Activated naive CD4-positive, alpha-beta T cell treated with anti-CD3 and anti-CD28 coated beads, Interleukin-2, amount 50 U/mL, for 72 hours (primary cell): ENCODE data around the gene XRCC2. TPM values are rescaled to one million over a fixed set of nuclear protein-coding genes. Genes with fewer than 3 reads are reported as not detected.
"Not testable (repeated sequence)": the region's sequence is repeated elsewhere in the genome, so short reads cannot be mapped to it uniquely, and the experiment has no call there.

Source experiments
- ATAC-seq, 2 donors: fragments of 150-1000 bp; cut with Tn5 transposase; 2 replicates each; pipeline ENCODE4 v1.10.0; 2021; ENCODE audit warnings: mild to moderate bottlenecking in 2 of 2, moderate library complexity in 2 of 2
- DNase-seq, 2 donors: peaks; one replicate each; pipeline ENCODE4 v3.0.0; 2021 to 2022; ENCODE audit warnings: low spot score in 2 of 2
- H3K27ac Mint-ChIP-seq, 2 donors: one replicate each; pipeline ENCODE4 v1.8.0; 2022; ENCODE audit warnings: mild to moderate bottlenecking in 2 of 2, mixed read lengths in 2 of 2
- H3K36me3 Mint-ChIP-seq, 2 donors: one replicate each; pipeline ENCODE4 v1.8.0; 2022; ENCODE audit warnings: mixed read lengths in 2 of 2
- H3K9me3 Mint-ChIP-seq, 2 donors: one replicate each; pipeline ENCODE4 v1.8.0; 2022; ENCODE audit warnings: mixed read lengths in 2 of 2
- total RNA-seq, 2 donors: library from RNA; stranded (reverse); gene quantifications; one replicate each; pipeline ENCODE4 v1.2.3, GENCODE V29; 2022

XRCC2 gene
- total RNA-seq, 2 donors from 2014 or later = 11.5 to 26.2 TPM

DNA sequence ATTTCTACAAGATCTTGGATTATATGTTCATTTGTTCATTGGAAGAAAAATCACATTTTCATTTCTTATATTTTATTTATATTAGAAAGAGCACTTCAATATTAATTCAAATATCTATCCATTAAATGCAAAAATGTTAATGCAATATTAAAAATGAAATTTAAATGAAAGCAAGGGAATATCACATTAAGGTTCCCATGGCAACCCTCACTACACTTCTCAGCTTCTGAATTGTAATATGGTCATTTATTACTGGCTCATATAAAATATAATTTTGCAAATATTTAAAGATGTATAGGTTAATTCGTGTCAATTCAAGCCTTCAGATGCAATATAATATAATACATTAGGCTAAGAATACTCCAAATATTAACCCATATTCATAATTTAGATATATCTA, 38.8 kb downstream of the XRCC2 start:
- Mint-ChIP-seq H3K27ac (no peak overlapping the region), H3K36me3 (no peaks in the 10 kb centered on the region), H3K9me3 (no peaks in the 10 kb centered on the region)
- DNase-seq (no peak), ATAC-seq (no peak)

DNA sequence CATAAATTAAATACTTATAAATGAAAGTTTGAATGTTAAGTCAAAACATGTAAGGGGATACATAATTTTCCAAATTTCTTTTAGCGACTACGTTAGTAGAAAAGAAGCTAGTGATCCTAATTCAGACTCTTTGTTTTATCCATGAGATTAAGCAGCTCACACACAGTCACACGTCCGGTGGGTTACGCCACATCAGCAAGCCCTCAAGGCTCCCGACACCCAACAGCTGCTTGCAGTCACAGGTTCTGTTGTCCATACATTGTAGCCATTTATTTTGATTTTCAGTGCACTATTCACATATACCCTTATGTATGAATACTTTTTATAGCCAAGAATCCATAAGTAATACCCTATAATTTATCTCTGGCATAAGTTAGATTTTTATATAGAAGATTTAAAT, 39.5 kb downstream of the XRCC2 start:
- DNase-seq (no peak), ATAC-seq (no peak)
- Mint-ChIP-seq H3K27ac (no peak overlapping the region), H3K36me3 (no peaks in the 10 kb centered on the region), H3K9me3 (no peaks in the 10 kb centered on the region)

DNA sequence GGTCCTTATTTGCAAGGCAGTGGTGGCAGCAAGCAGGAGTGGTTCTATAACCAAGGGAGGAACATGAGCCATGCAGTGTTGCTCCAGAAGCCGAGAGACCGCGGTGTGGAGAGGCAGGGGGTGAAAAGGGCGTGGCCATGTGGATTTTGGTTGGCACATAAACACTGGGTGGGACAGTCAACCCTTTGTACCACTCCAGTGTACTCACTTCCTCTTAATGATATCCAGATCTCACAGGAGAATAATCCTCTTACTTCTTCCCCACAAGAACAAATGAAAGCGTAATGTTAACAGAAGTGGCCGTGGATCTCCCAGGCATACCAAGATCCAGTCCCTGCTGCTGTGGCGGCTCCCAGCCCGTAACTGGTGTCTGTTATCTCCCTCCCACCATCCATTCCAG, 42.4 kb downstream of the XRCC2 start:
- Mint-ChIP-seq H3K36me3 (no peaks in the 10 kb centered on the region), H3K9me3 (no peaks in the 10 kb centered on the region), H3K27ac (no peak overlapping the region)
- DNase-seq (no peak), ATAC-seq (no peak)

DNA sequence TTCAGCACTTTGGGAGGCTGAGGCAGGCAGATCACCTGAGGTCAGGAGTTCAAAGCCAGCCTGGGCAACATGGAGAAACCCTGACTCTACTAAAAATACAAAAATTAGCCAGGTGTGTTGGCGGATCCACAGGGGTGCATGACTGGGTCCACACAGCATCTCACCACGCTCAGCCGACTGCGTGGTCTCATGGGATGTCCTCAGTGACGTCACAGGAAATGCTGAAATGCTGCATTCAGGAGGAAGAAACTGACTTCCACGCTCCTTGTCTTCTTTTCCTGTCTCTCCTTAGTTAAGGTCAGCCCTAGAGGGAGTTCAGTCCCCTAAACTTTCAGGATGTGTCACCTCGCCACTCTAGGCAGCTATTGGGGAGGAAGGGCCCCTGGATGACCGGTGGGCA, 42.9 kb downstream of the XRCC2 start:
- H3K36me3 Mint-ChIP-seq = no peaks in the 10 kb centered on the region
- no peaks in the 10 kb centered on the region for H3K9me3 Mint-ChIP-seq
- no peak overlapping the region for H3K27ac Mint-ChIP-seq
- ATAC-seq (no peak), DNase-seq (no peak)

DNA sequence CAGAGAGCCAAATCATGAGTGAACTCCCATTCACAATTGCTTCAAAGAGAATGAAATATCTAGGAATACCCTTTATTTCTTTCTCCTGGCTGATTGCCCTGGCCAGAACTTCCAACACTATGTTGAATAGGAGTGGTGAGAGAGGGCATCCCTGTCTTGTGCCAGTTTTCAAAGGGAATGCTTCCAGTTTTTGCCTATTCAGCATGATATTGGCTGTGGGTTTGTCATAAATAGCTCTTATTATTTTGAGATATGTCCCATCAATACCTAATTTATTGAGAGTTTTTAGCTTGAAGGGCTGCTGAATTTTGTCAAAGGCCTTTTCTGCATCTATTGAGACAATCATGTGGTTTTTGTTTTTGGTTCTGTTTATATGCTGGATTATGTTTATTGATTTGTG, 47.2 kb downstream of the XRCC2 start:
- not testable (repeated sequence) for H3K36me3 Mint-ChIP-seq, ATAC-seq, H3K27ac Mint-ChIP-seq, DNase-seq, H3K9me3 Mint-ChIP-seq

DNA sequence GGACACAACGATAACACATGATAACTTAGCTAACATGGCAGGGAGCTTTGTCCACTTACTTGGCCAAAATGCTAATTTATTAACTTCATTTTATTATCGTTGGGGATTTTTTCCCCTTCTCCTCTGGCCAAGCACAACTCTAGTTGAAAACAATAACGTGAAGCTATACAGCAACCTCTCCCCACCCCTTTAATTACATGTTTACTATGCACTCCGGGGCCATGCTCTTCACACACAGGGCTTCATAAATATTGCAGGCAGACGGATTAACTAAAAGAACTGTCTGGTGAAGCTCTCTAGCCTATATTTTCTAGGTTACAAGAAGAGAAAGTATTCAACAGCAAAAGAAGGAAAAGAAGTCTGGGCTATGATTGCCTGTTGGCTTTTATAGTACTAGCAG, 51.7 kb downstream of the XRCC2 start:
- peaks cover 0 to 5% of the 10 kb centered on the region in 2 donors for H3K36me3 Mint-ChIP-seq
- ATAC-seq (no peak), DNase-seq (no peak)
- H3K9me3 Mint-ChIP-seq = peaks cover 0 to 3% of the 10 kb centered on the region in 2 donors
- no peak overlapping the region for H3K27ac Mint-ChIP-seq

DNA sequence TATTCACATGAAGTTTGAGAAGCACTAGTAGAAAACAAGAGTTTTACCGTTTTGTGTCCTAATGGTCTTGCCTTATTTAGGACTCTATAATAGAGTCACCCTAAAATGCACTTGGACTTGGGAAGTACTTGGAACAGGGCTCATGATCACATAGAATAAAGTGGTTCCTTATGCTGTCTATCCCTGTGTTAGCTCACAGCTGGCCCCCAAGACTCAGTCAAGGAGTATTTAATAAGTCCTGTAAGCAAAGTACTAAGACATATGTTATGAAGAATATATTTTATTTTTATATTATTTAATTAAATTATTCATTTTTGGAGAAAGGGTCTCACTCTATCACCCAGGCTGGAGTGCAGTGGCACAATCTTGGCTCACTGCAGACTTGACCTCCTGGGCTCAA, 54.5 kb downstream of the XRCC2 start:
- no peak overlapping the region for H3K27ac Mint-ChIP-seq
- peaks cover 0 to 5% of the 10 kb centered on the region in 2 donors for H3K36me3 Mint-ChIP-seq
- ATAC-seq = no peak
- DNase-seq = no peak
- H3K9me3 Mint-ChIP-seq = peaks cover 0 to 3% of the 10 kb centered on the region in 2 donors

DNA sequence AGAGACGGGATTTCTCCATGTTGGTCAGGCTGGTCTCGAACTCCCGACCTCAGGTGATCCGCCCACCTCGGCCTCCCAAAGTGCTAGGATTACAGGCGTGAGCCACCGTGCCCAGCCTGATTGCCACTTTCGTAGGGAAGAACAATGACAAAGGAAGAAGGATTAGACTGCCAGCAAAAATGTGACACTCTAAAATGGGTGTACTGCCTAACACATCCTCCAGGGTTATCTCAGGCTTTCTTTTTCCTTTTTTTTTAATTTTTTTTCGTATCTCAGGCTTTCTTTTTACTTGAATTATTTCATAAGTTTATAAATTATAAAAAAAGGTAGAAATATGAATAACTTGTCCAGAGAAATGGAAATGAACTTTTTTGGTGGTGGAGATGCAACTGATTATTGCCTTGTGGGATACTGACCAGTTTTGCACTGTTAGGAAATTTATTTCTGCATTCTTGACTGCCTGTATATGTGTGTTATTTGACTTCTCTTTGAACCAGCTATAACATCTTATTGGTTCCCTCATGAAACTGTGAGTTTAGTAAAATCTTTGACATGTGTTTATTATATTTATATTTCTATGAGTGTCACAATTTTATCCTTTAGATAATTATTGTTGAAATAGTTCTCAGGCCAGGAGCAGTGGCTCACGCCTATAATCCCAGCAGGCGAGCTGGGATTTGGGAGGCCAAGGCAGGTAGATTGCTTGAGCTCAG, 56.8 kb downstream of the XRCC2 start:
- peaks cover 0 to 3% of the 10 kb centered on the region in 2 donors for H3K9me3 Mint-ChIP-seq
- peaks cover 0 to 5% of the 10 kb centered on the region in 2 donors for H3K36me3 Mint-ChIP-seq
- ATAC-seq (no peak), DNase-seq (no peak)
- no peak overlapping the region for H3K27ac Mint-ChIP-seq

DNA sequence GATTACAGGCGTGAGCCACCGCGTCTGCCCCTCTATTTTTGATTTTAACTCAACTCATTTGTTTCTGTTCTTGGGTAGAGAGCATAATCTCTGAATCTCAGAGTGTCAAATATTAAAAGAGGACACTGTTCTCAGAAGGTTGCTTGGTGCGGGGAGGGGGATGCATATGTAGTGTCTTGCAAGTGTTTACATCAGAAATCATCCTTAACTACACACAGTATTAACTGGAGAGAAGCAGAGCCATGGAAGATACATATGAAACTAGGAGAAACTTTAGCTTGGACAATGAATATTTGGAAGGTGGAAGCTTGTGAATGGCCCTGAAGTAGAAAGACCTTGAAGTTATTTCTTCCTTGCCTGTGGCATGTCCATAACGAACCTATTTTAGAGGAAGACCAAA, 57.5 kb downstream of the XRCC2 start:
- ATAC-seq = no peak
- DNase-seq = no peak
- Mint-ChIP-seq H3K36me3 (peaks cover 0 to 5% of the 10 kb centered on the region in 2 donors), H3K27ac (no peak overlapping the region), H3K9me3 (peaks cover 0 to 3% of the 10 kb centered on the region in 2 donors)

DNA sequence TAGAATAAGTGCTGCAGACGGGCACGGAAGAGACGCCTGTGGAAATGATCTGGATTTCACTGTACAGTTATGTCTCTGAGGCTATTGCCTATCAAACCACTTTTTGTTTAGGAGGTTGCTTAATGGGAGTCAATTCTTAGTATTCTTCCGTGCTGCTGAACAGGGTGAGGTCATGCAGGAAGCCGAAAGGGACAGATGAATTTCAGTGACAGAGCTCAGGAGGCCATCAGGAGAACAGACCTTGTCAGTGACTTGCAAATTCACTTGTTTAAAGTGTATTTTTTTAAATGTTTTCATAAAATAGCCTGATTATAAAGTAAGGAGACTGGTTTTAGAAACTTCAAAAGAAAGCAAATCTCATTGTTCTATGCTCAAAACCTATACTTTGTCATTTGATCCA, 58.9 kb downstream of the XRCC2 start:
- peaks cover 4 to 5% of the 10 kb centered on the region in 2 donors for H3K36me3 Mint-ChIP-seq
- H3K9me3 Mint-ChIP-seq = peaks cover 0 to 6% of the 10 kb centered on the region in 2 donors
- H3K27ac Mint-ChIP-seq = no peak overlapping the region
- DNase-seq = no peak
- ATAC-seq = no peak

DNA sequence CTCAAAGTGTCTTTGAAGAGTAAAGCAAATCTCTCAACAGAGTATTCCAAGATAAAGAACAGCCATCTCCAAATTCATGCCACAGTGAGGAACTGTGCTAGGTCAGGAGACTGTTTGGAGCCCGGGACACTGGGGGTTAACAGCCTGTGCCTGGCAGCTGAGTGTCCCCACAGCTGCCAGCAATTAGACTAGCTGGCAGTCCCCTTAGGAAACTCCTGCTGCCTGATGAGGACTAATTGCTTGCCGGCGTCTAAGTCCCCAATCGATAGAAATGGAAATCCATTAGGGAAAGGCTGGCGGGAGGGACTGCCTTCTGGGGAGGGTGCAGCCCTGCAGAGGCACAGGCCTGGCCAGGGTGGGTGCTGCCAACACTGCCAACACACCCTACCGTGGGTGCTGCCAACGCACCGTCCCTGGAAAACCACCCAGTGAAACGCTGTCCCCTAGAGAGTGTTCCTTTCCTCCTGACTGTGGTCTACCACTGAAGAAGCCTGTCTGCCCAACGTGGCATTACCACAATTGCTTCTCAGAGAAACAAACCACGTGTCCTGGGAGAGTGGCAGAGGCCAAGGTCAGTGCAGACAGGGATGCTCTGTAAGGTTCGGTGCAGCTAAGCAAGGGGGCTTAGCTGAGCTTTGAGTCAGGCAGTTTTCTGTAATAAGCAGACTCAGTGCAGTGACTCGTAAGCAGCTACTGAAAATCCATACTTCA, 60.8 kb downstream of the XRCC2 start:
- ATAC-seq (no peak), DNase-seq (no peak)
- no peak overlapping the region for H3K27ac Mint-ChIP-seq
- H3K9me3 Mint-ChIP-seq = peaks cover 0 to 3% of the 10 kb centered on the region in 2 donors
- peaks cover 1 to 4% of the 10 kb centered on the region in 2 donors for H3K36me3 Mint-ChIP-seq

DNA sequence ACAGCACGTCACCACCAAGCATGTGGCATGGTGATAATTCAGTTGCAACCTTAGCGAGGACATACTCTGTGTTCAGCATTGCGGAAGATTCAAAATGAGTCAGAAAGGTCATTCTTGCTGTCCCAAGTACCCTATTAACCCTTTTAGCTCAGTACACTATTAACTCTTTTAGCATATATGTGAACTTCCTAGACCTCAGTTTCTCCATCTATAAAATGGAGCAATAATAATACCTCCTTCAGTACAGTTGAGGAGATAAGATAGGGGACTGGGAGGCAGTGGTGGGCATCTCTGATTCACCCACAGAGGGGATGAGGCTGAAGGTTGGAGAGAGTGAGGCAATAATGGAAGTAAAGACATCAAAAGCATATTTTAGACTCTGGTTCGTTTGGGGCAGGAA, 67.3 kb downstream of the XRCC2 start:
- Mint-ChIP-seq H3K36me3 (peaks cover 0 to 4% of the 10 kb centered on the region in 2 donors), H3K27ac (no peak overlapping the region), H3K9me3 (peaks cover 0 to 3% of the 10 kb centered on the region in 2 donors)
- ATAC-seq = no peak
- no peak for DNase-seq

DNA sequence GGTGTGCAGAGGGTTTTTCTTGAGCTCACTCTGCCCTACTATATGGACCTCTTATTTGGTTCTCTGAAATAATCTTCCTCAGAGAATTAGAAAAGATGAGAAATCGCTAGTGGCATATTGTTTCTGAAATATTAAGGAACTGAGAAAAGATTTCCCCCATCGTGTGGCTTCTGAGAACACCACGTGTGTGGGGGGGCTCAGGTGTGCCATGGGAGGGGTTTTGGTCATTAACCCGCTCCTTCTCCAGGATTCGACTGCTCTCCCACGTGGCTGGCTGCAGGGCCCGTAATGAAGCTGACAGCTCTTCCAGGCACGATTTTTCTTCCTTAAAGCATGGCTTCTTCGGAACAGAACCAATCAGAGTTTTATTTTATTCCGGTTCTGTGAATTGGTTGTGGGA, 67.7 kb downstream of the XRCC2 start:
- H3K9me3 Mint-ChIP-seq = peaks cover 0 to 3% of the 10 kb centered on the region in 2 donors
- peaks cover 0 to 4% of the 10 kb centered on the region in 2 donors for H3K36me3 Mint-ChIP-seq
- no peak for ATAC-seq
- no peak for DNase-seq
- no peak overlapping the region for H3K27ac Mint-ChIP-seq

DNA sequence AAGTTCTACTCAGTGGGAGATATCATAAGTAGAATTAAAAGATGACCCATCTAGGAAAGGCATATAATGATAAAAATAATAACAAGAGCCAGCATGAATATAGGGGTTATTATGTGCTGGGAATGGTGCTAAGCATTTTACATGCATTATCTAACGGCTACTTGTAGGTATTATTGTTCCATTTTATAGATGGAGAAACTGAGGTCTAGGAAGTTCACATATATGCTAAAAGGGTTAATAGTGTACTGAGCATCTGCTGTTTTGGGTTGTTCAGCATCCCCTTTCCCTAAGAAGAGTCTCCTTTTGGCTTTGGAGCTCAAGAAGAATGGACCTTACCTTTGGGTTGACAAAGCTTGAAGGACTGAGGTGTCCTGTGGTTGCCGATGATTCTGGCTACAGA, 68.9 kb downstream of the XRCC2 start:
- Mint-ChIP-seq H3K27ac (no peak overlapping the region), H3K9me3 (no peaks in the 10 kb centered on the region), H3K36me3 (no peaks in the 10 kb centered on the region)
- no peak for ATAC-seq
- no peak for DNase-seq

DNA sequence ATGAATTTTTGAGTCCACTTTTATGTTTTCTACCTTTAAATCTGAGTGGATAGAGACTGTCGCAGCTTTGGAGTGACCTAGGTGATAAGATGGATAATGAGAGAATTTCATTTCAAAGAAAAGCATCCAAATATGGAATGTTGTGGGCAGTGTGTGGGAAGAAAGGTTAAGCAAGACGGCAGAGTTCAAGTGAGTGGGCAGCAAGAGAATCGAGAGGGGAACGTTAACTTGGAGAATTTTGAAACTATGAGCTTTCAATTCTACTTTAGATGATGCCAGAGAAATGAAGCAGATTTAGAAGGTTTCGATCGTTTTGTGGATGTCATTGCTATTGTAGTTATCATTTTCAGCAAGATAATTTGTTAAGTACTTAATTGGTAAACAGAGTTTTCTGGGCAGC, 73.0 kb downstream of the XRCC2 start:
- Mint-ChIP-seq H3K36me3 (no peaks in the 10 kb centered on the region), H3K27ac (no peak overlapping the region), H3K9me3 (no peaks in the 10 kb centered on the region)
- ATAC-seq (no peak), DNase-seq (no peak)

DNA sequence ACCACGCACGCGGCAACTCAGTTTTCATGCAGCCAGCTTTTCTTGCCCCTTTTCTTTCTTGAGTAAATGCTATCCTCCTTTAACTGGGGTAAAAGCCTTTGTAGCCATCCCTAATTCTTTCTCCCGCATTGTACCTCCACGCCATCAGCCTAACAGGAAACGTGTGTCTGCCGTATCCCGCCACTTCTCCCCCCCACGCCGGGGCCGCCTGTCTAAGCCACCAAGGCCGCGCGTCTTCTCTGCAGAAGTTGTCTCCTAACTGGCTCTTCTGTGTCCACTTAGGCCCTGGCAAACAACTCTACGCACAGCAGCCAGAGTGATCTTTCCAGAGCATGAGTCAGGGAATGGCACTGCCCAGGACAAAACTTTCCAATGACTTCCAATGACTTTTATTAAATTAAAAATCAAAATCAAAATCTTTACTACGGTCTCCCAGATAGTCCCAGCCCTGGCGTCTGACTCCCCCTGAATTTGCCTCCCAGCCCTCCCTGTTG, 74.6 kb downstream of the XRCC2 start:
- ATAC-seq = no peak
- no peak for DNase-seq
- Mint-ChIP-seq H3K27ac (no peak overlapping the region), H3K36me3 (no peaks in the 10 kb centered on the region), H3K9me3 (no peaks in the 10 kb centered on the region)

DNA sequence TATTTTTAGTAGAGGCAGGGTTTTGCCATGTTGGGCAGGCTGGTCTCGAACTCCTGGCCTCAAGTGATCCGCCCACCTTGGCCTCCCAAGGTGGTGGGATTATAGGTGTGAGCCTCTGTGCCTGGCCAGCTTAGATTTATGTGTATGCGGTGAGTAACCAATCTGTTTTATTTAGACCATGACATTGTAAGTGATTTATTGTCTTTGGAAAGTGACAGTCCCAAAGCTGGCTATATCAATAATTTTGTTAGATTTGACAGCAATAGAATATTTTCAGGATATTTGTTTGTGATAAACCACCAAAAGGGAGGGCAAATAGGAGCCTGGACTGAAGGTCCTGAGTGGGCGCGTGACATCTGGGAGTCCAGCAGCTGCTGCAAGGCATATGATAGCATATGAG, 75.7 kb downstream of the XRCC2 start:
- no peak for DNase-seq
- no peak for ATAC-seq
- H3K36me3 Mint-ChIP-seq = no peaks in the 10 kb centered on the region
- H3K27ac Mint-ChIP-seq = no peak overlapping the region
- H3K9me3 Mint-ChIP-seq = no peaks in the 10 kb centered on the region

DNA sequence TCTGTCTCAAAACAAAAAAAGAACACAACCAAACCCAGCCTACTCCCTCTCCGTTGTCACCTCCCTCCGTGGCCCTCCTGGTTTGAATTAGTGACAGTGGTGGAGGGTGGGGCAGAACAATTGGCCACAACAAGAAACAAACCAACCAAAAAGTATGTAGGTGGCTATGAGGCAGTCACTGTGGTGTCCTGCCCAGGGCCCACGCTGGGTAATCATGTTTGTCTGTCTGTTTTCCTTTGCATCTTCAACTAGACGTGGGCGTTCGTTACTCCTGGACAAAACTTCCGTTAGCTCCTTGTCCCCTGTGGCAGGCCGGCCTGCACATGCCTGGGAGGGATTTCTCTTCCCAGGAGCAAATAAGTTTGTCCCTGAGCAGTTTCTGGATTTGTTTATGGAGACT, 78.4 kb downstream of the XRCC2 start:
- Mint-ChIP-seq H3K27ac (no peak overlapping the region), H3K9me3 (no peaks in the 10 kb centered on the region), H3K36me3 (no peaks in the 10 kb centered on the region)
- DNase-seq (no peak), ATAC-seq (no peak)
